CD4-positive, alpha-beta T cell treated with Interferon alpha-2 for 1 hour (primary cell): ENCODE data around the gene IL17RC.
A peak's percentile ranks its signal among the peaks of the same experiment; 100 is the strongest.

Source experiments
- DNase-seq, 2 donors: peaks; one replicate each; pipeline ENCODE4 v3.0.0-alpha.2; 2020 to 2022

The IL17RC gene

DNA sequence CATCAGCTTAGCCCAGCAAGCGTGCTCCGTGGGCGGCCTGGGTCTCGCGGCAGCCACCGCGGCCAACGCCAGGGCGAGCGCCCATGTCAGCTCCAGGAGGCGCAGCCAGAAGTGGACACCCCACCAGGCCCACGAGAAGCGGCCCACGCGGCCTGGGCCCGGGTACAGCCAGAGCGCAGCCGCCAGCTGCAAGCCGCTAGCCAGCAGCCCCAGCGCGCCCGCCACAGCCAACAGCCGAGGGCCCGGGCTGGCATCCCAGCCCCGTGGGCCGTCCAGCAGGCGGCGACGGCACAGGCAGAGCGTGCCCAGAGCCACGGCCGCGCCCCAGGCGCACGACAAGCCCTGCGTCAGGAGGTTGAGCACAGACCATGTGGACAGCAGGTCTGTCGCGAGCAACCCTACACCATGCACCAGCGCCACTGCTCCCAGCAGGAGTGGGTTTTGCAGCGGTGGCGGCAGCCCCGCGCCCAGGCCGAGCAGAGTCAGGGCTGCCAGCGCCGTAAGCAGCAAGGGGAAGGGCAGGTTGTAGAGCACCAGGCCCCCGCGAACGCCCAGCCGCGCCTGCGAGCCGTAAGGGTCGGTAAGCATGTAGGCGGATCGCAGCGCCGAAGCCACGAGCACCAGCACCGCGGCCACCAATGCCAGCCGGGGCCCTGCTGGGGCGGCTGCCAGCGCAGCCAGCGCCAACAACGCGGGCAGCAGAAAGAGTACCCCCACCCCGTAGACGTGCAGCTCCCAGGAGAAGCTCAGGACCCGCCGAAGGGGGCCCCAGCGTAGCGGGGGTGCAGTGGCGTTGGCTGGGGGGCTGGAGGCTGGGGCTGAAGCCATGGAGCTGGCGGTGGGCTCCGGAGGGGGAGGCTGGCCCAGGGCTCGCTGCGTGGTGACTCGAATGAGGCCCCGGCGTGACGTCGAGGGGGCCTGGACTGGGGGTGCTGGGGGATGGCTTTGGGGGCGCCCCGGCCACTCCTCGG, 30.4 kb downstream of the IL17RC start:
- DNase-seq = no peak

DNA sequence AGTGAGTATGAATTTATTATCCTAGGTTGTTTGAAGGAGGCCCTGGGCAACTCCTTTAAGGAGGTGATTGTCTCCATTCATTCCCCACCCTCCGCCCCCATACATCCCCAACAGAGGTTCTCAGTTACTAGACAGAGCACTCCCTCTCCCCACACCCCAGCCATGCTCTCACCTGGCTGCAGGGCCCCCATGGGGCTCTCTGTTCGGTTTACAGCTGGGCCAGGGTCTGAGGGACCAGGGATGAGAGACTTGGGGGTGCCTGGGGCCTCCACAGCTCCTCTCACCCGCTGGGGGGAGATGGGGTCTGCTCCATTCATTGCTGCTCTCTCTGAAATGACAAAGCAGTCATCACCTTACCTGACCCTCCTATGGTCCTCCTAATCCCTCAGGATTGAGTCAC, 31.7 kb downstream of the IL17RC start:
- DNase-seq = no peak

DNA sequence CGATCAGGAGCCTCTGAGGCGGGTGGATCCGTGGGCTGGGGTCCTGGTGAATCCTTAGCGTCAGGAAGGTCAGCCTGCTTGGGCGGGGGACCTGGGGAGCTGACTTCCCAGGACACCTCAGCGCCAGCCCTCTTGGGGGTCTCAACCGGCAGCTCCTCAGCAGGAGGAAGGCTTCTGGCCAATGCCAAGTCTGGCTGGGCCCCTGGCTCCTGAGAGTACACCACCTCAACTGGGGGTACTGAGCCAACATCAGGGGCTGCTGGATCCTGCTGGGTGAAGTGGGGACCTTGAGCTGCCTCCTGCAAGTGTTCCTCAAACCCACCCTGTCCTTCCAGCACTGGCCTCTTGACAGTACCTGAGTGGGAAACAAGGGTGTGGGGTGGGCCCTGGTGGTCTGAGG, 32.2 kb downstream of the IL17RC start:
- DNase-seq = no peak

DNA sequence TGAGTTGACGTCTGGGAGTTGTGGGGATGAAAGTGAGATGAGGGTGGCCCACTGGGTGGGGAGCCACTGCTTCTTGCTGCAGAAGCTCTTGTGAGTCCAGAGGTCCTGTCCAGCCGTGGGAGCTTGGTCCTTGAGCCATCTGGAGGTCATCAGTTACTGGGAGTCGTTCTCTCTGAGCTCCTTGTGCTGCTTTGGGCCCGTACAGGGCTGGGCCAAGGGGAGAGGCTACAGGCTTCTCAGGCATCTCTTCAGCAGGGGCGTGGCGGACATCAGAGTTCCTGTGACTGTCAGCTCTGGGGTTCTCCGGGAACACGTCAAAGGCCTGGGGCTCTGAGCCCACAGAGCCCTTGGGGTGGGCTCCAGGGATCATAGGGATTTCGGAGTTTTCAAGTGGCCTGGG, 32.7 kb downstream of the IL17RC start:
- DNase-seq = no peak

DNA sequence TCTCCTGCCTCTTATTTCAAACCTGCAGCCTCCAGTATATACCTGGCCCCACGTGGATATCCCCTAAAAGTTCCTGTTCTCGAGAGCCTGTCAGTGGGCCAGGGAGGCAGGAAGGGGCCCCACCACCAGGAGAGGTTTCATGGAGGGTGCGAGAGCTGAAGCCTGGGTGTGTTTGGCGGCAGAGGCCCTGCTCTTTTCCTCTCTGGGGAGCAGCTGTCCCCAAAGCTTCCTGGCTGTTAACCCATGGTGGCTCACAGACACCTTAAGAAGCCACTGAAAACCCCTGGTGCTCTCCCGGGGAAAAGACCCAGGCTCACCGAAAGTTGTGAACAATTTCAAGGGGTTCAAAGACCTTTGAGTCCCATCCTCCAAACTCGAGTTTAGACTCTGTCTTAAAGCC, 34.2 kb downstream of the IL17RC start:
- DNase-seq = no peak

DNA sequence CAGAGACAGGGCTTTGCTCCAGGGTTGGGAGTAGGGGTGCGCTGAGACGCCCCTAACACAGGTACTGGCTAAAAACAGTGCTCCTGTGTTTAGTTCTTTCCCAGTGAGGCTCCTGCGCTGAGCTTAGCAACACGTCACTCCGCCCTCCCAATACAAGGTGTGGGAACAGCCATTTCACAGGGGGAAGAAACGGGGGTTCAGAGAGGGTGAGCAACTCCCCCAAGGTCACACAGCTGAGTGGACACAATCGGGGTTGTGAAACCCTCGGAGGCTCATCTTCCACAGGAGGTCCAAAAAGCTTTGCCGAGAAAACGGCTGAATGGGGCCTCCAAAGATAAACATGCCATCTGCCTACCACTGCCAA, 34.7 kb downstream of the IL17RC start:
- no peak for DNase-seq

DNA sequence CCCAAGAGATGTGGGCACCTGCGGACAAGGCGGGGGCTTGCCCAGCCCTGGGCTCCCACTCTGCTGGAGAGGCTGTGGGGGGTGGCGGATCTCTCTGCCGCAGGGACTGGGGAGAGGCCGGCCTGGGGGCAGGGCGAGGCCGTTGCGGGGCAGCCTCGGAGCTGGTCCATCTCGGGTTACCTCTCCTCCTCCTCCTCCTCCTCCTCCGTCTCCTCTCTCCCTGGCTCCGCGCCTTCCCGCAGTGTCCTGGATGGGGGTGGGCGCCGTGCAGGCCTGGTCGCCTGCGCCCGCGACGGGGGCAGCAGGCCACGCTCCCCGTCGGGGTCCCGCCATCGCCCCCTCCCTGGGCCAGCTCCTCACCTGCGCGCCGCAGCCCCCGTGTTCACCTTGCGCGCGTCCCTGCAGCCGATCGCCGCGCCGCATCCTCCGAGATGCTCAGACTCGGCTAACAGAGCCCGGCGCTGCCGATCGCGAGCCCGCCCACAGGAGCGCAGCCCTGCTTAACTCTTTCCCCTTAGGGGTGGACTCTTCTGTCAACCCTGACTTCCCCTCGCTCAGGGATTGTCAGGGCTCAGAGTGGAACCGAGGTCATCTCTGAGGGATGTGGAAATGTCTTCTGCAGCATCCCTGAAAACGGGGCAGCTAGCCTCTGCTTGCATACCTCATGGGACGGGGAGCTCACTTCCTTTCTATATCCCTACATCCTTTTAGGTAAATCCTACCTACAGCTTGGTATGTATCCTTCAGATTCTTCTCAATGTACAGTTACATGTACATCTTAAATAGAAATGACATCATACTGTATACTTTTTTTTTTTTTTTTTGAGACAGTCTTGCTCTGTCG, 35.3 kb downstream of the IL17RC start, which contains the start of gene PRRT3:
TSS of gene PRRT3 (minus strand) at position 447 of the 844 bp plus-strand sequence. CDS start 2,293 bp downstream, outside the sequence.
- peak; percentile 37 to 64 for DNase-seq

DNA sequence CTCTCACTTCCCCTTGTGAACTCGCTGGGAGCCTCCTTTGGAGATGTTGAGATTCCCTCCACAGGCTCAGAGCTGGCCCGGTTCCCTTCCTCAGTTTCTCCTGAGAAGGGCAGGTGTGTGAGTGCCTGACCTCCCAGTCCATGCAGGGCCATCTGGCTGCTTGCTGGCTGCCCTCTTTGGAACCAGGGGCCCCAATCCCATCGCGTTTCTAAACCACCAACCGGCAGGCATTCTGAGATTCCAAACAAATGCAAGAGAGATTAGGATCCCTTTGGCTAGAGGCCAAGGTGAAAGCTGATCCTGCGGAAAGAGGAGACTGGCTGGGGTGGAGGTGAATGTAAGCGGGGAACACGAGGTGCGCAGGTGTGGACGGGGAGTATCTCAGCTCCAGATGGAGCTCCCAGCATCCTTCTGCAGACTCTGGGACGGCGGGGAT, 38.2 kb downstream of the IL17RC start:
- DNase-seq = no peak

DNA sequence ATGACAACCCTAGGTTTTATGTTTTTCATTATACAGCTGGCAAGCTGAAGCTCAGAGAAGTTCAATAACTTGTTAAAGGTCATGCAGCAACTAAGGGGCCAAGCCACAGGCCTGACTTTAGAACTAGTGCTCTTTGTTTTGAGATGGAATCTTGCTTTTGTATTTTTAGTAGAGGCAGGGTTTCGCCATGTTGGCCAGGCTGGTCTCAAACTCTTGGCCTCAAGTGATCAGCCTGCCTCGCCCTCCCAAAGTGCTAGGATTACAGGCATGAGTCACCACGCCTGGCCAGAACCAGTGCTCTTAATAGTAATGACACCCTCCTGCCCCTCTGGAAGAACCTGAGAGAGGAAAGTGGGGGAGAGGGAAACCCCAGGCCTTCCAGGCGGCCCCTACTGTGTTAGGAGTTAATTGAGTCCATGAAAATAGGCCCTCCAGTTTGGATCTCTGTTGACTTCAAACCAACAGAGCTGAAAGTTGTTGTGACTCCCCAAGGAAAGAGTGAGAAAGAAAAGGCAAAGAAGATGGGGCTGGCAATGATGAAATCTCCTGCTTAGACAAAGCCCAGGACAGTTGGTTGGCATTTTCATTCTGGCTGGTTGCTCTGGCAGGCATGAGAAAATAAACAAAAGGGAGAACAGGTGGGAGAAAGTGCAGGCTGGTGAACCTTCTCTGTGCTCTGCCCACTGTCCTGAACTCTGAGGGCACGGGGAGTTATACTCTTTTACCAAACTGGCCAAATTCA, 38.9 kb downstream of the IL17RC start:
- DNase-seq = no peak

DNA sequence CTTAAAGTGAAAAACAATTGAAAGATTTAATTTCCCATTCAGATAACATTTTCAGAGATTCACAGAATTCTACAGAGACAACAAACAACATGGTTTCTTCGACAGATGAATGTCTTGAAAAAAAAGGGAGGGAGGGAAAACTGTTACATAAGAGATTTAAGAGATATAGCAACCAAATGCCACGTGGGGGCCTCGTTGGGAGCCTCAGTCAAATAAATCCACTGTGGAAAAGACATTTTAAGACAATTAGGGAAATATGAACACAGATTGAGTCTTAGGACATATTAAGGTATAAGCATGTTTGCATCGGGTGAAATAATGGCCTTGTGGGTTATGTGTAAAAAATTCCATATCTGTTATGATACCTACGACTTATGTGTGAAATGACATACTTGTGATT, 40.3 kb downstream of the IL17RC start:
- no peak for DNase-seq

DNA sequence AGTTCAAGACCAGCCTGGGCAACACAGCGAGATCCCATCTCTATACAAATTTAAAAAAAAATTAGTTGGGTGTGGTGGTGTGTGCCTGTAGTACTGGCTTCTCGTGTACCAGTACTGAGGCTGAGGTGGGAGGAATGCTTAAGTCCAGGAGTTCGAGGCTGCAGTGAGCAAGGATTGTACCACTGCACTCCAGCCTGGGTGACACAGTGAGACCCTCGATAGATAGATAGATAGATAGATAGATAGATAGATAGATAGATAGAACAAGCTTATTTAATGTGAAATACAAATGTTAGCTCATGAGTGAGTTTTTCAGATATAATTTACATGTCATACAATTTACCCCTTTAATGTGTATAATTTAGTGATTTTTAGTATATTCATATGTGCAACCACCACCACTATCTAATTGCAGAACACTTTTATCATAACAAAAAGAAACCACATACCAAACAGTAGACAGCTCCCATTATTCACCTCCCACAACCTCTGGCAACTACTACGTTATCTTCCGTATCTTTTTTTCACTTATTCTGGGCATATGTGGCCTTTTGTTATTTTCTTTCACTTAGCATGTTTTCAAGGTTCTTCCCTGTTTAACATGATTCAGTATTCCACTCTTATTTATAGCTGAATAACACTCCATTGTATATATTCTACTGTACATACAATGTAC, 48.4 kb downstream of the IL17RC start:
- DNase-seq = no peak

DNA sequence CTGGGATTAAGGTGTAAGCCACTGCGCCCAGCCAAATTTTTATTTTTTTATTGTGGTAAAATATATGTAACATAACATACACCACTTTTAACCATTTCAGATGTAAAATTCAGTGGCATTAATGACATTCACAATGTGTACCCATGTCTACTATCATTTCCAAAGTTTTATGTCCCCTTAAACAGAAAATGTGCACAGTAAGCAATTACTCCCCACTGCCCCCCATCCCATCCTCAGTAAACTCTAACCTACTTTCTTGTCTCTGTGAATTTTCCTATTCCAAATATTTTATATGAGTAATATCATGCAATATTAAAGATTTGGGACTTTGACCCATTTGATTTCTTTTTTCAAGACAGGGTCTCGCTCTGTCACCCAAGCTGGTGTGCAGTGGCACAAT, 49.9 kb downstream of the IL17RC start:
- DNase-seq = no peak

DNA sequence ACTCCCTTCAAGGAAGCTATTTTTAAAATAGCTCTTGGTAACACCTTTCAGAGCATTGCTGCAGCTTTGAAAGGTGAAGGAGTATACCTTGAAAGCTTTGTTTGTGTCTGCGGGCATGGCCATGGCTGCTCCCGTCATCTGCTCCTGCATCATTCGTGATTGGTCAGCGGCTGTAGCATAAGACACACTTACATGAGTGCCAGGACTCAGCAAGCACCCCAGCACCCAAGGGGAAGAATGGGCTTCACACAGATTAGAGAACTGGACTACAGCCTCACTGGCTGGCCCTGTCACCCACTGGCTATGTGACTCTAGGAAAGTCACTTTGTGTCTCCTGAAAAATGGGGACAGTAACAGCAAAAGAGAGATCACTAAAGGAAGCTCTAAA, 52.7 kb downstream of the IL17RC start:
- DNase-seq = no peak

DNA sequence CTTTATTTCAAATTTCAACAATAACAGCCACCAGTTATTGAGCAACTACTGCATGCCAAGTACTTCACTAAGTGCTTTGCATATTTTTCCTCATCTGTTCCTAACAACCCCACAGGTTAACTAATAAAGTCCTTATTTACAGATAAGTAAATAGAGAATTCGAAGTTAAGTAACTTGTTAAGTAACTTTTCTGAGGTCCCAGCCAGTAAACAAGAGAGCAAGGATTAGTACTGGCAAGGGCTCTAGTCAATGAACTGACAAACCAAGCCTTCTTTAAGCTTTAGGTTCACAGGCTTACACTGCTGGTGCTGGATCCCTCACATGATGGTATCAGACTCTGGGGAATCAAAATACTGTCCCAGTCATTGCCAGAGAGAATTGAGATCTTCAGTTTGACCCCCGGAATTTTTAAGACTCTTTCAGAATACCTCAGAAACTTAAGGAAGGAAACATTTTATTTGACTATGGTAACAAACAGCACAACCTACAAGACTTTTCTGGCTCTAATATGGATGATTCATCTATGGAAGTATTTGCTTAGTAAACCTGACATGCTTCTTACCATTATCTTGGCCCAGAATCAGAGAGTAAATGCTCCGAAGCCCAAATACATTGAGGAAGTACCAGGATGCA, 53.2 kb downstream of the IL17RC start:
- DNase-seq = no peak

DNA sequence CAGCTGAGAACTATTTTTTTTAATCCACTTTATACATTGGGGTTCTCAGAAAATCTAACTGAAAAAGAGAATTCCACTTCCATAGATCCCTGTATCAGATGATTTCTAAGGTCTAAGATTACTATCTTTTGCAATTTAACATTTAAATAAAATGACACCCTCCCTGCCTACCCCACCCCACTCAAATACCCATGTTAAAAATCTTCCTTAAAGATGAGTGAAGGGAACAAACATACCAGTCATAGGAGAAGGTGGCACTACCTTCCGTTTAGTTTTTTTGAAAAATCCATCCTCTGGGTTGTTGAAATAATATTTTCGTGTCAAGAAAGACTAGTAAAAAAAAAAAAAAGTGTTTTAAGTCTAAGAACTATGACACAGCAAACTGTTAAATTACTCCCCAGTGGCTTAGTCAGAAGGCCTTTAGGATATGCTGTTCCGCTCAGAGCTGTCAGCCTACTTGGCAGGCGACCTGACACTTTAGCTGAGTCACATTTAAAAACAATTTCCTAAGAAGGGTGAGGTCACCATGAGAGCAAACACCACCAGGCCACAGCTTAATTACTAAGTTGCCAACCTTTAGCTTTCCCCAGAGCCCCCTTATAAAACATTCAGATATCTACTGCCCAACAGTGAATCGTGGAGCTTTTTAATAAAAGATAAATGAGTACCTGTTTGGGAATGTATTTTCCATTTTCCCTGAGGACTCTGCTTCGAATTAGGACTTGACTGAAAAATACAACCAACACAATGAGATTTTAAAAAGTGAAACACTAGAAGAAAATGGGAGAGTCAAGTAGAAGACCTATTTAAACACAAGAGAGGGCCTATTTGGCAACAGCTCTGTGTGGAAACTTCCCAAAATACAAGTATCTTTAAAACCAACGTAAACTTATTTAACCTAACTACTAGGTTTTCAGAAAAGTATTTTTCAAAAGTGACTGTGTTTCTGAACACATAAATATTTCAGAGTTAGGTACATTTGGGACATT, 60.1 kb downstream of the IL17RC start:
- peak in 1 of 2 donors; percentile 57 for DNase-seq

DNA sequence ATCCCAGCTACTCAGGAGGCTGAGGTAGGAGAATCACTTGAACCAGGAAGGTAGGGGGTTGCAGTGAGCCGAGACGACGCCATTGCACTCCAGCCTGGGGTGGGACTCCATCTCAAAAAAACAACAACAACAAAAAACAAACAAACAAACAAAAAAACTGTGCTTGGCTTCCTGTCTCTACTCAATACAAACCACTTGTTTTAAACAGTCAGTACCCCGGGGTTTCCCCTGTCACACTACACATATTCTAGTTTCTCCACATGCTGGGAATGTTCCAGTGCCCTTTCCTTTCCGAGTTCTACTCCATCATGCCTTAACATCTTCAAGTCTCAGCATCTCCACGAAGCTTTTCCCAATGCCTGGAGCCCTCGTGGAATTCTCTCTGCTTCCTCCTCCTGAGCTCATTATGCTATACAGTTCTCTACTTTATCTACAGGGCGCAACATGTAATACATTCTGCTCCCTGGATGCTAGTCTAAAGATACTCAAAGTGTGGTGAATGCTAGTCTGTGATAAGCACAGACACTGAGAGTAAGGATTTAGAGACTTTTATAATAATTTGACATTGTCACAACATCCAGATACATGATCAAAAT, 61.9 kb downstream of the IL17RC start:
- DNase-seq = no peak

DNA sequence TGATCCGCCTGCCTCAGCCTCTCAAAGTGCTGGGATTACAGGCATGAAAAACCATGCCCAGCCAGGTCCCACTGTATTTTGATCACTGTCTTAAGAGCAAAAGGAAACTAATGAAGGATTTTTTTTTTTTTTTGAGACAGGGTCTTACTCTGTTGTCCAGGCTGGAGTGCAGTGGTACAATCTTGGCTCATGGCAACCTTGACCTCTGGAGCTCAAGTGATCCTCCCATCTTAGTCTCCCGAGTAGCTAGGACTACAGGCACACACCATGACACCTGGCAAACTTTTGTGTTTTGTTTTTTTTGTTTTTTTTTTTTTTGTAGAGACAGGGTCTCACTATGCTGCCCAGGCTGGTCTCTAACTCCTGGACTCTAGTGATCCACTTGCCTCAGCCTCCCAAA, 63.4 kb downstream of the IL17RC start:
- DNase-seq = no peak
